PC-3 (cell line): ENCODE measurements around the gene KSR2.

Experiments
- CTCF ChIP-seq: fragments of 300-600 bp; sonication (generic); conservative IDR thresholded peaks from 2 replicates; pipeline ENCODE4 v1.5.1; 2017; ENCODE audit warnings: antibody characterized with exemption, low read depth, mild to moderate bottlenecking, low read length
- EZH2 ChIP-seq: fragments of 300-600 bp; sonication (generic); IDR thresholded peaks from one replicate; pipeline ENCODE4 v1.6.1; 2017; ENCODE audit warnings: antibody characterized with exemption, mild to moderate bottlenecking, low read length; ENCODE audit not compliant: unreplicated experiment
- EZH2phosphoT487 ChIP-seq: fragments of 300-600 bp; sonication (generic); IDR thresholded peaks from 2 replicates; pipeline ENCODE4 v1.6.1; 2018; ENCODE audit warnings: mild to moderate bottlenecking, antibody characterized with exemption, low read length, borderline replicate concordance

GRCh38 chr12:117517219-117517739 is 451.5 kb downstream of the KSR2 start:
- TF ChIP-seq CTCF (no peak), EZH2phosphoT487 (no peak), EZH2 (no peak)
